Stimulated activated CD8-positive, alpha-beta memory T cell treated with anti-CD3 and anti-CD28 coated beads, Interleukin-12 subunit alpha, Interleukin-12 subunit beta, amount 100 ng/mL, for 1 hour (primary cell): ENCODE measurements around the gene RSU1.

Experiments
- DNase-seq: peaks from one replicate; pipeline ENCODE4 v3.0.0-alpha.2; 2020; ENCODE audit warnings: low read depth

RSU1 gene

DNA sequence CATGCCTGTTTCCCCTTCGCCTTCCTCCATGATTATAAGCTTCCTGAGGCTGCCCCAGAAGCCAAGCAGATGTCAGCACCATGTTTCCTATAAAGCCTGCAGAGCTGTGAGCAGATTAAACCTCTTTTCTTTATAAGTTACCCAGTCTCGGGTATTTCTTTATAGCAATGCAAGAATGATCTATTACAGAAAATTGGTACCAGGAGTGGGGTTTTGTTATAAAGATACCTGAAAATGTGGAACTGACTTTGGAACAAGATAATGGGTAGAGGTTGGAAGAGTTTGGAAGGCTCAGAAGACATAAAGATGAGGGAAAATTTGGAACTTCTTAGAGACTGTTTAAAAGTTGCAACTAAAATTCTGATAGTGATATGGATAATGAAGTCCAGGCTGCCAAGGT lies 4.8 kb upstream of the RSU1 start:
- no peak for DNase-seq

DNA sequence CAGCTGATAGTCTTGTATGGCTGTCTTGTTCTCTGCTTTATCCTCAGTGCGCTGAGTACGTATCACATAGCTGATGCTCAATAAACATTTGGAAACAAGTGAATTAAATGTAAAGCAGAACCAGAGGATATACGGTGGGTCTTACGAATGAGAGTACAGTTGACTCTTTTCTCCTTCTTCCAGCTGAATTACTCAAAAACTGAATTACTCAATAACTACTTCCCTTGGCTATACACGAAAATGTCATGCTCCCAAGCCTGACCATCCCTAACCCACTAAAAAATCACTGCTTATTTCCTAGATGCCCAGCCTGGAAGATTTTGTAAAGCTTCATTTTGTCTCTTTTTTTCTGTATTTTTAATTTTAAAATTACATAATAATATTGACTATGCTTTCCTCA lies 3.2 kb upstream of the RSU1 start:
- no peak for DNase-seq

DNA sequence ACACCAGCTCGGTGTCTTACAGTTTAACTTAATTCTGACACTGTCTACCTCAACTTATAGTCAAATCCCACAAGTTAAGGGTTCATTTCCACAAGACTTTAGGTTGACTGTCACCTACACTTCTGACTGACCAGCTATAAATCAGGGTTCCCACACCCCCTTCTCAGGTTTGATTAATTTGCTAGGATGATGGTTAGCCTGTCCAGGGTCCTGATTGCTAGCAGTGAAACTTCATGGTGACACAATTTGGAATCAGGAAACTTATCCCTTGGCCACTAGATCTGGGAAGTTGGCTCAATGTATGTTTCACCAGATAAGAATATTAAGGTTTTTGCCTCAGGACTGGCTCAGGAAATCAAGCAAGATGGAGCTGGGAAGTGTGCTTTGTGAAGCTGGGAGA lies 2.8 kb upstream of the RSU1 start:
- no peak for DNase-seq

DNA sequence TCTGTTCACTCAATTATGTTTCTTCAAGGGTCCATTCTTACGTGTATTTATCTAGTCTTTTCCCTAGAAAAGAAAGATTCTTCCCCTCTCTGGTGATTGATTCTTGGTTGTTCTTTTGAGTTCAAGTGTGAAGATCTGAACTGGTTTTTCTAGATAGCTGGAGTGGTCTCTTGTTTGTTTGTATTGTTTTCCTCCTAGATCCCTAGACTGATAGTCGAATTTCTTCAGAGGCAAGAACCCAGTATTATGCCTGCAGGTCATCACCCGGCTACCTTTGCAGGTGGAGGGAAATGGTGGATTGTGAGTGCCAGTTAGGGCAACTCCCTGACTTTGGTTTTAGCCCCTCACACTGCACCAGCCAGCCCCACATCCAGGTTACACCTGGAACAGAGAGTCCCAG lies 2.2 kb upstream of the RSU1 start:
- DNase-seq, result no peak

DNA sequence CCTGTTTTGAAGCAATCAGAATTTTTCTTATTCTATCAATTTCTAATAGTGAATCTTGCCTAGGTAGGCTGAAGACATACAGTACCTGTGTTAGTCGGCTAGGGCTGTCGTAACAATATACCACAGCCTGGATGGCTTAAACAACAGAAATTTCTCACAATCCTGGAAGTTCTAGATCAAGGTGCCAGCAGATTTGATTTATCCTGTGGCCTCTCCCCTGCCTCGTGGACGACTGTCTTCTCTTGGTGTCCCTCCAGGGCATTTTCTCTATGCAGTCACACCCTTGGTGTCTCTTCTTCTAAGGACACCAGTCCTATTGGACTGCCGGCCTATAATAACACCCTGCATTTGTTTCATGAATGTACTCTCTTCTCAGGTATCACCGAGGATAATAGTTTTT lies 1.8 kb upstream of the RSU1 start:
- DNase-seq, result no peak

DNA sequence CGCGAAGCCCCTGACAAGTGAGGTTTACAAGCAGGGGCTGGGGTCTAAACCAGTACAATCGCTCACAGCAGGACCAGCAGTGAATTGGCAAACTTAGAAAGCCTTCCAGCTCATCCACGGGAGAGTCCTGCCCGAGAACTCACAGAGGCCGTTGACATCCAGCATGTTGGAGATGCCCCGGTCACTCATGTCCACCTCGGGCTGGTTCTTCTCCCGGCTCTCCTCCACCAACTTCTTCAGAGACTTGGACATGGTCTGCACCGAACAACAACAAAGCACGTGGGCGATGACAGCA lies 447 bp downstream of the RSU1 start:
- no peak for DNase-seq

DNA sequence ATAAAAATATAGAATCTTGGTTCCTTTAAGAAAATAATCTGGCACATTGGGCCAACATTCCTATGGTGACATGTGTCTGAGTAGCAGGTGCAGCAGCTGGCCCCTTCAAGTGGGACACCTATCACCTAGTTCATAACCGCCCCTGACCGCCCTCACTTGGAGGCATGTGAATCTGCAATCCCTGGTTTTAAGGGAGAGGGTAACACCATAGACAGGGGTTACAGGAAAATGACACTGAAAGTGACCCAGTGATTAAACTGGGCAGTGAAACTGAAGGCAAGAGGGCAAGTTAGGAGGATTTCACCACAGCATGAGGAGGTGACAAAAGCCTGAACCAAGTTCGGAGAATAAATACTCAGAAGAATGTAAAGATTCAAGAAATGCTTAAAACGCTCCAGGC lies 1.1 kb downstream of the RSU1 start:
- DNase-seq, result no peak

DNA sequence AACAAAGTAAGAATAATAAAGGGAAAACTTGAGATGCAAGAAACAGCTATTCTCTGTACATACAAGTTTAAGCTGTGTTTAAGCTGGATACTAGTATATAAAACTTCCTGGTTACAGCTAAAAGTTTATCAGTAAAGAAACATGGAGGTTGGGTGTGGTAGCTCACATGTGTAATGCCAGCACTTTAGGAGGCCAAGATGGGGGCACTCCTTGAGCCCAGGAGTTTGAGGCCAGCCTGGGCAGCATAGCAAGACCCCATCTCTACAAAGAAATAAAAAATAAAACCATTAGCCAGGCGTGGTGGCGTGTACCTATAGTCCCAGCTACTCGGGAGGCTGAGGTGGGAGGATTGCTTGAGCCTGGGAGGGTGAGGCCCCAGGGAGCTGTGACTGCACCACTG lies 3.2 kb downstream of the RSU1 start:
- no peak for DNase-seq

DNA sequence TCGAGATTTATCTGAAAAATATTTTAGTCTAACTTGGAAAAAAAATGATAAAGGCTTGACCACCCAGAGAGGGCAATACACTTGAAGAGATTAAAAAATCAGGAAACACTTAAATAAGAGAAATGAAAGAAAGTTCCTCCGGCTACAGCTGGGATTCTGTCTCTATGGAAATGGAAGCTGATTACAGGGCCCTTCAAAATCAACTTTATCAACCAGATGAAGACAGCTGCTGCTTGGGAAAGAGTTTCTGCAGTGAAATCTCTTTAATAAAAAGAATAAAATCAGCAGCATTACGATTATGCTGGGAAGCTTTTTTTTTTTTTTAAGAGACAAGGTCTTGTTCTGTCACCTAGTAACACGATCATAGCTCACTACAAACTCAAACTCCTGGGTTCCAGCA lies 4.5 kb downstream of the RSU1 start:
- DNase-seq, result no peak

DNA sequence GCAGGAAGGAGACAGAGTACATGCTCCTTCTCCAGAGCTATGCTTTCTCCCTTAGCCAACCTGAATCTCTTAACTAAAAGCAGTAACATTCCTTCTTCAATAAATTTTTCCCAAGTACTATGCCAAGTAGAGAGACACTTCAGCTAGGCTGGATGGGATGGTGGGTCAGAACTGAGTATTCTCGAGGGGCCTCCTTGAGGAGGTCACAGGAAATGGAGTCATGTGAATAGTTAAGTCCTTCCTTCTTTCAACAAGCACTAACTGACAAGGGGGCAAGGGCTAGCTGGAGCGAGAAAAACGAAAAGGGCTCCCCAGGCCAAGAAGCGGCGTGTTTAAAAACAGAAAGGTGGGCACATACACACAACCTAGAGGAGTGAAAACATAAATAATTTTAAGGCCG lies 5.5 kb downstream of the RSU1 start:
- DNase-seq, result no peak

DNA sequence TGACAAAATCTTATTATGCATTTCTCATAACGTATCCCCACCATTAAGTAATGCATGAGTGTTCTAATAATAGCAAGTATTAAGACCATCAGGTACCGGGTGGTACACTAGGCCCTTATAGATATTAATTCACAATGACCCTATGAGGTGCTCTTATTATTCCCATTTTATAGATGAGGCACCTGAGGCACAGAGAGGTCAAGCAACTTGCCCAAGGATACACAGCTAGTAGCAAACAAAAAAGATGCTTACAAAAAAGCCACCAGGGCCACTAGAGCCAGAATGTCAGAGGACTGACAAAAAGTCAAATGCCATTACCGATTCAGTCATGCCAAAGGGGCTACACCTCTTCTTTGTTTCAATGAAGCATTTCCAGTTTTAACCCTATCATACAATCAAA lies 5.9 kb downstream of the RSU1 start:
- DNase-seq, result no peak

DNA sequence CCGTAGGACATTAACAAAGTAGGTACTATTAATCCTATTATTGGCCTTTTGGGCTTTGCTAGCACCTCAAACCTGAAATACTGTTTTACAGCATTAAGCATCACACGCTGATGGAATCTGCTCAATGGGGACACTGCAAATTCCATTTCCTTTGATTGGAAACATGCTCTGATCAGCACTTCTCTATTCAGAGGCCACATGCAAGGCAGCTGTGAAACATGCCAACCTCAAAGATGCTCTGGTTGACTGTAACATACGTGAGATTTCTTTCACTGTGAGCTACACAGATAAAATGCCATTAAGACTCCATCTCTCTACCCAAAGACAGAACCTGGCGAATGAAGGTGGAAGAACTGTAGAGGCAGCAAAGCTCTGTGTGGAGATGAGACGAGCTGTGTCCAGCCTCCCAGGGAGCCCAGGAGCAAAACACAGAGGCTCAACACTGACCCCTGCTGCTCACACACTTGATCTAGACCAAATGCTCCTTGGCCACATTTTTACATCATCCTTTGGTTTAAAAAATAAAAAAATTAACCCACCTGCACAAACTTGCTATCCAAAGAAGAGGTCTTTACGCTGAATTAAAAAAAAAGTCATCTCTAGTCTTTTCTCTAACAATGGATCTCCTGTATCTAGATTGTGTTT lies 8.0 kb downstream of the RSU1 start:
- peak; percentile 23 for DNase-seq

DNA sequence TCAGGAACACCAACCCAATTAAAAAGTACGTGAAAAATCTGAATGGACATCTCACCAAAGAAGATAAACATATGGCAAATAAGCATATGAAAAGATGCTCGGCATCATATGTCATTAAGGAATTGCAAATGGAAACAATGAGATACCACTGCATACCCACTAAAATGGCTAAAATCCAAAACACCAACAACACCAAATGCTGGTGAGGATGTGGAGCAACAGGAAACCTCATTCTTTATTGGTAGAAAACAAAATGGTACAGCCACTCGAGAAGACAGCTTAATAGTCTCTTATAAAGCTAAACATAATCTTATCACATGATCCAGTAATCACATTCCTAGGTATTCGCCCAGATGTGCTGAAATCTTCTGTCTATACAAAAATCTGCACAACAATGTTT lies 13.1 kb downstream of the RSU1 start:
- no peak for DNase-seq

DNA sequence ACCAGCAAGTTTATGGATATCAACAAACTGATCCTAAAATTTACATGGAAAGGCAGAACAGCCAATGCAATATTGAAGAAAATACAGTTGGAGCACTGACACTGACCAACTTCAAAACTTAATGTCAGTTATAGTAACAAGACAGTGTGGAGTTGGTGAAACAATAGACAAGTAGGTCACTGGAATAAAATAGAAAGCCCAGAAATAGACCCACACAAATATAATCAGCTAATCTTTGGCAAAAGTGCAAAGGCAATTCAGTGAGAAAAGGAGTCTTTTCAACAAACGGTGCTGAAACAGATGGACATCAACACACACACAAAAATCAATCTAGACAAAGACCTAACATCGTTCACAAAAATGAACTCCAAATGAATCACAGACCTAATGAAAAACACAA lies 13.8 kb downstream of the RSU1 start:
- no peak for DNase-seq

DNA sequence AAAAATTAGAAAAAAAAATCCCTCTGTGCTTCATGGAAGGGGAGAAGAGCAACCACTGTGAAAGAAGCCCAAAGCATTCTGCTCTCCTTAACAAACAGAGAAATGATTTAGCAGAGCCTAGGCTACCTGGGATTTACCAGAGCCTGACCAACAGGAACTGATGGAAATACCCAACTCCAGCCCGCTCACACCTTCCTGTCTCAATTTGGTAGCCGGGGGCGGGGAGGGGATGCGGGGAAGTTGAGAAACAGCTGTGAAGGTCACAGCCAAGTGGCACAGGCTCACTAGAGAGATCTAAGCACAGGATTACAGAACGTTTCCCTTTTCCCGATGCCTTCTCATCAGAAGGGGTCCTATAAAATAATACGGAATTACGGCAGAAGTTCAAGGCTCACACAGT lies 17.6 kb downstream of the RSU1 start:
- DNase-seq, result no peak

DNA sequence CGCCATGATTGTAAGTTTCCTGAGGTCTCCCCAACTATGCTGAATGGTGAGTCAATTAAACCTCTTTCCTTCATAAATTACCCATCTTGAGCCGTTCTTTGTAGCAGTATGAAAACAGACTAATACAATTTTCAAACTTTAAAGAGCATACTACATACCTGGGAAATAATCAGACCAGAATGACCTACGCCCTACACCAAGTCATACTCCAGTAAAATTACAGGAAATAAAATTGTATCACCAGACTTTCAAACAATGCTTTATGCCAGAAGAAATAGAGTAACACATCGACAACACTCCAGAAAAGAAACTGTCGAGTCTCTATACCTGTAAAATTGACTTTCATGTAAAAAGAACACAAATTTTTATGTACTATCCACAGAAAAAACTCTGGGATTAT lies 18.7 kb downstream of the RSU1 start:
- DNase-seq, result no peak

DNA sequence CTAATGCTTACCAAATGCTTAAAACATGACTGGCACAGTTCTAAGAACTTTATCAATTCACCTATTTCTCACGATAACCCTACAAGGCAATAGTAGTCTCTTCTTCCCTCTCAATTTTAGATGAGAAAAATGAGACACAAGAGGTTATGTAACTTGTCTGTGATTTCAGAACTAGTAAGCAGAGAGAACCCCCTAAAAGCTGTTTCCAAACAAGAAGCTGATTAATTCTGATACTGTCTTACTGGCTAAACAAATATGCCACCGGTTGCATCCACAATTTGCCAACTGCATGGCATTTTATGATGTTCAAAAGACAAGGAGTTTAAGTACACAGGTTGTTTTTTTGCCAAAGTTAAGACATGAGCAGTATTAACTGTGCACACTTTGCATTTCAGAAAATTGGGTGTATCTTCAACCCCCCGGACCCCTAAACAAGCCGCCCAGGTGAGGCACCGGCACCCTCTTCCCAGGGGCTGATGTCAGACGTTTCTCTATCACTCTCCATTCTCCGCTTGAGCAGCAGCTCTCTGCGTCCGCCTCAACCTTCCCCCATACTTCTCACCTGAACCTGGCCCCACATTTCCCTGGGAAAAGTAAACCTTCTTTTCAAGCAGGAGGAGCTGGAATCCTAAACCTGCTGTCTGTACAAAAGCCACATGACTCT lies 21.7 kb downstream of the RSU1 start:
- no peak for DNase-seq

DNA sequence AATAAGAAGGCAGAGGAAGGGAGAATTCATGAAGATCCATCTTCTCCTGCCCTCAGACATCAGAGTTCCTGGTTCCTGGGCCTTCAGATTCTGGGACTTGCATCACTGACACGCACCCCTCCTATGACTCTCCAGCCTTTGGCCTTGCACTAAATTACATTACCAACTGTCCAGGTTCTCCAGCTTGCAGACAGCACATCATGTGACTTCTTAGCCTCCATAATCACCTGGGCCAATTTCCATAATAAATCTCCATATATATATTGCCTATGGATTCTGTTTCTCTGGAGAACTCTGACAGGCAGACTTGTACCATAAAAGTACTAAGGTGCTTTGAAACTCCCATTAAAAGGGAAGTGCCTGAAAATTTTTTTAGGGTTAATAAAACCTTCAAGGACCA lies 23.2 kb downstream of the RSU1 start:
- DNase-seq, result no peak

DNA sequence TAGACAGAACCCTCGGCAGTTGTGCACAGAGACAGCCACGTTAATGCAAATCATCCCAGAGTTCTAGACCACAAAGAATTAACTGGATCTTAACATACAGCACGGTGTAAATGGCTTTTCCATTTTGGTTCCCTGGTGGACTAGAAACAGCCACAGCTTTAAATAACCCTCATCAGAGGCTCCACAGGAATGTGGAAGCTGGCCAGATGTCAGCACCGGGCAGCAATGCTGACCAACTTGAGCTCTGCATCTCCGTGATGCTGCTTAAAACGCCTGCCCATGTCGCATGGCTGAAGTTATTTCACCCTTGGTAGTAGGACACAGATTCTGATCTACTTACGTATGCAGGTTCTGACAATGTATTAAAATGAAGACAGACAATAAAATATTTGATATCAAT lies 24.5 kb downstream of the RSU1 start:
- no peak for DNase-seq

DNA sequence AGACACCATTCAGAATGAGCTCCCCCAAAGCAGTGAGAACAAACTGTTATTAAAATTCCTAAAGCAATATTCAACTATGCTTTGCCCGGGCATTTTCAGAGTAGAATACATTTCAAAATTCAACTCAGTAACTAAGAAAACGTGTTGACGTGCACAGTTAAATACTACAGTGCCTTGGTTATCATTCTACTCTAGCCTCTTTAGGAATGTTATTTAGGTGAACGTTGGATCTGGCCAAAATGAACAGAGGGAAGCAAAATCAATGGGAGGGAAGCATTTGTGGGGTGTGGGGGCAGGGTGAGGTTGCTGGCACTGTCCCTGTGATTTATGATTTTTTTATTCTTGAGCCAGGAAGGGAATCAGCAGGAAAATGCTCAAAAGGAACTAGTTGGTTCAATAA lies 27.5 kb downstream of the RSU1 start:
- DNase-seq, result no peak

DNA sequence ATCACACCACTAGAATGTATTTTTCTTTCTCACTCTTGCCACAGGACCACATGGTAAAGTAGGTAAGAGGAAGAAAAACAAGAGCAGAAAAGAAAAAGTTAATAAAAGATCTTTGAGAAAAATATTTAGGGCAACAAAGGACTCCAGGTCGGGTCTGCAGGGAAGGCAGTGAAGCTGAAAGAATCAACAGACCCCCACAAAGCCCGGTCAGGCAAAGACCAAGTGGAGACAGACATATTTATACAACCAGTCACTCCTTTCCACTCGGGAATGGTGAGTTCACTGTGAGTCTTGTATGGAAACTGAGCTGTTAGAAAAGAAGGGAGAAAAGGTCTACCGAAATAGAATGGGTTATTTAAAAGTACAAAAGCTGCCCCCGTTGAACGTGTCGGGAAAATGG lies 28.0 kb downstream of the RSU1 start:
- DNase-seq, result no peak

DNA sequence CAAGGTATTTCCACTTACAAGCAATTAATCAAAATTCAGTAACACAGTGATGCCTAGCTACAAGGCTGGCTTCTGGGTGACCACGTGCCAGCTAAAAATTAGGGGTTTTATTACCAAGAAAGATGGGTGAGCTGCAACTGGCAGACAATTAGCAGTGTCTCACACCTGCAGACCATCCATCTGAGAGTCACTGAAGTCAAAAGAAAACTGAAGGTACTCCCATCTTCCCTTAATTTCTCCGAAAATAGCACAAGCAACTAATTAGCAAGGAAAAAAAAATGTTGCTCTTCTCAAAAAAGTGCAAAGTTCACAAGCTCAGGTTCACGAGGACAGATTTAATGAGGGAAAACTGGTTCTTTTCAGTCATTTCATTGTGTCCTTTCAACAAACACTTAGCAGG lies 28.4 kb downstream of the RSU1 start:
- DNase-seq, result no peak

DNA sequence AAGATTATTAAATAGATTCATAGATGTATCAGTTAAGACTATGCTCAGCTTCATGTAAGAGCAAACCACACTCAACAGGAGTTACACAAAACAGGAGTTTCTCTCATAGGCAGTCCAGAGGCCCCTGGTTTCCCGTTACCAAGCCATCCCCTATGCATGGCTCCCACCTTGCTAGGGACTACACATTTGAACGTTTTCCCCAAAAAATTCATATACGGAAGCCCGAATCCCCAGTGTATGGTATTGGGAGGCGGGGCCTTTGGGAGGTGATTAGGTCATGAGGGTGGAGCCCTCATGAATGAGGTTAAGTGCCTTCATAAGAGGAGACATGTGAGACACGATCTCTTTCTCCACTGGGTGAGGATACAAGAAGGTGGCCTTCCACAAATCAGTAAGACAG lies 29.1 kb downstream of the RSU1 start:
- DNase-seq, result no peak

DNA sequence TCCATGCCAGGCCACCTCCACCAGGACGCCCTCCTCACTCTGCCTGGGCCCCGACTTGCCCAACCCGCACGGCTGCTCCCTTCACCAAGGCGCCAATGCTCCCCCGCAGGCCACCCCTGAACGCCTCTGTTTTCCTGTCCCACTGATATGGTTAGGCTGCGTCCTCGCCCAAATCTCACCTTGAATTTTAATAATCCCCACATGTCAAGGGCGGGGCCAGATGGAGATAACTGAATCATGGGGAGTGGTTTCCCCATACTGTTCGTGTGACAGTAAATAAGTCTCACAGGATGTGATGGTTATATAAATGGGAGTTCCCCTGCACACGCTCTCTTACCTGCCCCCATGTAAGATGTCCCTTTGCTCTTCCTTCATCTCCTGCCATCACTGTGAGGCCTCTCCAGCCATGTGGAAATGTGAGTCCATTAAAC lies 29.8 kb downstream of the RSU1 start:
- DNase-seq, result peak; percentile 52
